Measurements from ENCODE around the gene RICTOR.
A peak's percentile ranks its signal among the peaks of the same experiment; 100 is the strongest.
"Not testable (repeated sequence)": the region's sequence is repeated elsewhere in the genome, so short reads cannot be mapped to it uniquely, and the experiment has no call there.

Gene RICTOR

GRCh38 chr5:39006650-39007049, 67.5 kb downstream of the RICTOR start:
- DNase-seq (ENCODE audit: low spot score): no peak

- no peak for DNase-seq (ENCODE audit: low spot score)
Measured at GRCh38 chr5:39005566-39006232, 68.5 kb downstream of the RICTOR start.

DNA sequence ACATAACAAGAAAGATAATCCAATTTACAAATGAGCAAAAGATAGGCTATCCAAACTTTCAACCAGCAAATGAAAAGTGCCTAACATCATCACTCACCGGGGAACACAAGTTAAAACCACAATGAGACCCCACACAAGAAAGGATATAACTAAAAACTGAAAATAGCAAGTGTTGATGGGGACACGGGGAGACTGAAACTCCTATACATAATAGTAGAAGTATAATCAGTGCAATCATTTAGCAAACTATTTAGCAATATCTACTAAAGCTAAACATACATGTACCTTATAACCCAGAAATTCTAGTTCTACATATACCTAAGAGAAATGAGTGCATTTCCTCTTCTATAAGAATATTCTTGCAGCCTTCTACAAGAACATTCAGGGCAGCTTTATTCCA, 72.5 kb downstream of the RICTOR start:
- DNase-seq (ENCODE audit: low spot score): no peak

DNA sequence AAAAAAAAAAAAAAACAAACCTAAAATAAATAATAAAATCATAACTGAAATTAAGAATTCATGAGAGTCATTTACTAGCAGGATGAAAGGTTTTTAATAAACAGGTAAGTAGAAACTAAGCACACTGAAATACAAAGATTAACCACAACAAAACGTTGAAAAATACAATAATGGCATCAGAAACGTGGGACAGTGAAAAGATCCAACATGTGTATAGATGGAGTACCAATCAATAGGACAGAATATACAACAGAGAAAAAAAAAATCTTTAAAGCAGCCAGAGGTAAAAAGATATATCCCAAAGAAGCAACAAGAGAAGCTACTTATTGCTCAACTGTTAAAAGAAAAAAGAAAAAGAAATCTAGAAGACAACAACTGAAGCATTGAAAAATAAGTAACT, 75.2 kb downstream of the RICTOR start:
- no peak for DNase-seq (ENCODE audit: low spot score)

- no peak for DNase-seq (ENCODE audit: low spot score)
Measured at GRCh38 chr5:38997591-38997990, 76.6 kb downstream of the RICTOR start.

DNA sequence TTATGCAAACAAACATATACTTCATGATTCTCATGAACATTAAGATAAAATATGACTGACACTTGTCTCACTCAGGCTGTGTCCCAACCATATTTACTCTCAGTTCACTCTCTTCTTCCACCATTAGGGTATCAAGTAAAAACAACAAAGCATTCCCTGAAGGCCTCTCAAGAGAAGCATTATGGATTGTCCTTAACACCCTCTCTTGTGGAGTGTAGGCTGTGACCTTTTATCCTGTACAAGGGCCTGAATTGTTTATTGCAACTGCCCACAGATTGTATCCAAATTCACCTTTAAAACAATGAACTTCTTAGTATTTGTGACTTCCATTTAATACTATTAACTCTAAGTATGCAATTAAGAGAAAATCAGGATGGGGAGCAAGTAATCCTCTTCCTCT, 78.1 kb downstream of the RICTOR start:
- DNase-seq (ENCODE audit: low spot score): no peak

GRCh38 chr5:38994324-38994927, 79.8 kb downstream of the RICTOR start:
- peak; percentile 71 for DNase-seq (ENCODE audit: low spot score)

GRCh38 chr5:38989974-38990719, 84.1 kb downstream of the RICTOR start:
- not testable (repeated sequence) for DNase-seq (ENCODE audit: low spot score)

DNA sequence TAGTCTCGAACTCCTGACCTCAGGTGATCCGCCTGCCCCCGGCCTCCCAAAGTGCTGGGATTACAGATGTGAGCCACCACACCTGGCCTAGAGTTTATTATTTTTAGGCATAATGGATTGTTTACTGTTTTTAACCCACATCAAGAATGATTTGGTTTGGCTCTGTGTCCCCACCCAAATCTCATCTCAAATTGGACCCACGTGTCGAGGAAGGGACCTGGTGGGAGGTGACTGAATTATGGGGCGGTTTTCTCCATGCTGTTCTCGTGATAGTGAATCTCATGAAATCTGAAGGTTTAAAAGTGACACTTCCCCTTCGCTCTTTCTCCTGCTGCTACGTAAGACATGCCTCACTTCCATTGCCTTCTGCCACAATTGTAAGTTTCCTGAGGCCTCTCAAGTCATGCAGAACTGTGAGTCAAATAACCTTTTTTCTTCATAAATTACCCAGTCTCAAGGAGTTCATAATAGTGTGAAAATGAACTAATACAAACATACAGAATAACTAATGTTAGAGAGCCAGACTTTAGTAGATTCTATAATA, 88.2 kb downstream of the RICTOR start:
- no peak for DNase-seq (ENCODE audit: low spot score)

GRCh38 chr5:38979535-38979934, 94.7 kb downstream of the RICTOR start:
- DNase-seq (ENCODE audit: low spot score): no peak

DNA sequence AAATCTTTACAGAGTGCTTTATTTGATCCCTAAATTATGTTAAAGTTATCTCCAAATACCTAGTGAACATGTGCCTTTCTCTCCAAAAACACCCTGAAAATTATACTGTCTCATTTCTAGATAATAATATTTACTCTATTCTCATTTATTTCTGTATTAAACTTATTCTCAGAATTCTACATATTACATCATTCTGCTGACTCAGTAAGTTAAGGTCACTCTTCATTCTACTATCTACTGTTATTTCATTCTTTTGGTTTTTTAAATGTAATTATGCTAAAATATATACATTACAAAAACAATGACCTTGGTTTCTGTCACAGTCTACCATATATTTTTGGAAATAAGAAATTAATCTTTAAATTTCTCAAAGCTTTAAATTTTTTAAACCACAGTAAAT, 96.2 kb downstream of the RICTOR start:
- DNase-seq (ENCODE audit: low spot score): no peak

GRCh38 chr5:38968665-38969064, 105.5 kb downstream of the RICTOR start:
- DNase-seq (ENCODE audit: low spot score): no peak

GRCh38 chr5:38961691-38962090, 112.5 kb downstream of the RICTOR start:
- no peak for DNase-seq (ENCODE audit: low spot score)

DNA sequence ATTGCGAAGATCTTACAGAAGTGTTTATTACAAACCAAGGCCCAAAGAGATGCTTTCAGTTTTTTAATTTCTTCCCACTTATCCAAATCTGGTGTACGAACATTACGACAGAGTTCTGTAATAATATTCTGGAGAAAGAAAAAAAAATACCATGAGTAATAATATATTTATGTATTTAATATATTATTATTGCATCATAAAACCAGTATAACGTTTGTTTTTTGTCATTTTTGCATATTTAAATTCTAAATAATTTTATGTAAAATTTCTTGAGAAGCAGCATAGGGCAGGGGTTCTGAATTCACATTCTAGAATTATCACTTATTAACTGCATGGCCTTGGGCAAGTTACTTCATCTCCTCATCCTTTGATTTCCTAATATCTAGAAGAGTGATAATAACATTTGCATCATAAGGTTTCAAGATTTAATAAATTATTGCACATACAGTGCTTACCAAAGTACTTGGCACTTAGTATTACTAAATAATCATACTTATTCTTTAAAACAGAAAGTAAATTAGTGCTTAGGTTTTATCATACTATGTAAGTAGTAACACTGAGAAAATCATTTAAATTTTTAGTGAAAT, 120.7 kb downstream of the RICTOR start:
- no peak for DNase-seq (ENCODE audit: low spot score)

GRCh38 chr5:38948501-38948900, 125.7 kb downstream of the RICTOR start:
- peak; percentile 54 for DNase-seq (ENCODE audit: low spot score)

GRCh38 chr5:38944282-38944681, 129.9 kb downstream of the RICTOR start:
- no peak for DNase-seq (ENCODE audit: low spot score)

- no peak for DNase-seq (ENCODE audit: low spot score)
Measured at GRCh38 chr5:38941912-38942311, 132.3 kb downstream of the RICTOR start.

- DNase-seq (ENCODE audit: low spot score): no peak
Measured at GRCh38 chr5:38940230-38940858, 133.9 kb downstream of the RICTOR start.

GRCh38 chr5:38938973-38939372, 135.2 kb downstream of the RICTOR start:
- no peak for DNase-seq (ENCODE audit: low spot score)

DNA sequence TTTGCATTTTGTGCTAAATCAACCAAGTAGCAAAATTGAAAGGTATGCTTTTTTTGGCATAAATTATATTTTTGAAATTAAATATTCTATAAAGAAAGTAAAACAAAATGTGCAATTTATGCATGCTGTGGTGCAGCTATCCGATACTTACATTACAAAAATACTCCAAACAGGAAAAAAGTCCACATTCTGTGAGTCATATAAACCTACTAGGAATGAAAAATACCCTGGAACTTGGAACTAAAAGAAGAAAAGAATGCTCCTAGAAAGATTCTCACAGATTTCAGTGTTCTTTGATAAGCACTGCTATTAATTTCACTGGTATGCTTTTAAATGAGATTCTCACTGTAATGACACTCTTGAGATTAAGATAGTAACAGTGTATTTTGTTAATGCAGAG, 135.8 kb downstream of the RICTOR start:
- DNase-seq (ENCODE audit: low spot score): no peak

GRCh38 chr5:38936269-38936668, 137.9 kb downstream of the RICTOR start:
- no peak for DNase-seq (ENCODE audit: low spot score)

DNA sequence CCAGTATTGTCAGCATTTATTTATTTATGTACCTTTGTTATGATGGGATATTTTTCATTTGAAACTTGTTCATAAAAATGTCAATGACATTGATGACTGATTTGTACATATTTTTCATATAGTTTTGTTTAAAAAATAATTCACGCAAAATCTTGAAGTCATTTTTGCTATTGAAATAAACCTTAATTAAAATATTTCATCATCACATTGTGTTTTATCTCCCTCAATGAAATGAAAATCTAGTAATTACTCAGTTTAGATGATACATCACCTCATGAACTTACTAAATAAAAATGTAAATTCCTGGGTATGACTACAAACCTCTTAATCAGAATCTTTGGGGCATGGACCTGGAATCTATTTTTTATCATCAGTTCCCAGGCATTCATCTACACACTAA, 138.8 kb downstream of the RICTOR start:
- no peak for DNase-seq (ENCODE audit: low spot score)

All from AG20443 (cell line).